Stimulated activated CD8-positive, alpha-beta memory T cell treated with anti-CD3 and anti-CD28 coated beads, Interleukin-4, amount 100 ng/mL, for 48 hours (primary cell): ENCODE results near the gene SSC4D.

Experiments
- DNase-seq: peaks from one replicate; pipeline ENCODE4 v3.0.0-alpha.2; 2020

SSC4D gene

DNA sequence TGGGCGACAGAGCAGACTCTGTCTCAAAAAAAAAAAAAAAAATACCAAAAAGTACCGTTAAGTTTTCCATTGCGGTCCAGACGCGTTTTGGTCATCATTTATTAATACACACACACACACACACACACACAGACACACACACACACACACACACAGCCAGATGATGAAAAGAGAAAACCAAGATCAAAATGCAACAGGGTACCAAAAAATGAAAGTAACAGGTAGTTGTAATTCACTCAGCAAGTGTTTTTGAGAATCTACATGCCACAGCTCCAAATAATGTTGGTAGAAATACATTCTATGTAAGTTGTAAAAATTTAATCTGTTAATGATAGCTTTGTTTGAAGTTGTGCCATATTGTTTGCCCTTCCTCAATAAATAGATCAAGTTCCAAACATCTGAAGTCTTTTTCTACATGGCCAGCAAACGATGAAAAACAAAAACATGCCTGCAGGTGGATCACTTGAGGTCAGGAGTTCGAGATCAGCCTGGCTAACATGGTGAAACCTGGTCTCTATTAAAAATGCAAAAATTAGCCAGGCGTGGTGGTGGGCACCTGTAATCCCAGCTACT is 60.1 kb downstream of the SSC4D start:
- no peak for DNase-seq

DNA sequence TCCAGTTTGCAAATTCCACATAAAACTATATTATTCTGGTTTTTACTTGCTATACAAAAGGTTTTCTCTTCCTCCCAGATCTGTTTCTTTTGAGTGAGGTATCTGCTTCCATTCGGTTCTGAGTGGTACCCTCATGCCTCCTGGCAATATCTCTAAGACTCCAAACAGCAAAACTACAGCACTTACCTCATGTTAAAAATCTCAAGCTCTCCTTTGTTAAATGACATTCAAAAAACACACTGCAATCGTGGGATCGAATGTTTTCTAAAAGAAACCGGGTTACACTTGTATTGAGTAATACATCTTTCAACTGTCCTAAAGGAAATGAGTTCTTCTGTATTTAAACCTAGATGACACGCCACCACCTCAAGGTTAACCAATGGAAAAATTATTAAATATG is 61.8 kb downstream of the SSC4D start:
- no peak for DNase-seq

DNA sequence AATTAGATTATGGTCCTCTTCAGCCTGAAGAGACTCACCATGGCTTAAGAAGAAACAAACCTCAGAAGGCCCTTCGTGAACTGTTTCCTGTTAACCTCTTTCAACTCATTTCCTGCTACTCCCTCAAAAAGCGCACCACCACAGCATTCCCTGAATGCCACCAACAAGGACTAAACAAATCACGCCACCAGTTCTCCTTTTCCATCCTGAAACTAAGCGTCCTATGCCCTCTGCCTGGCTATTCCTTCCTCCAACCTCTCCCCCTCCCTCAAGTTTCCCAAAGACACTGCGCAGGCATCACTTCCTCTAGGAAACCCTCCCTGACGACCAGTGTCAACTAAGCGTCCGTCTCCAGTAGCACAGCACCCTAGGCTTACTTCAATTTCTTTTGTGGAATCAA is 62.7 kb downstream of the SSC4D start:
- DNase-seq = no peak

DNA sequence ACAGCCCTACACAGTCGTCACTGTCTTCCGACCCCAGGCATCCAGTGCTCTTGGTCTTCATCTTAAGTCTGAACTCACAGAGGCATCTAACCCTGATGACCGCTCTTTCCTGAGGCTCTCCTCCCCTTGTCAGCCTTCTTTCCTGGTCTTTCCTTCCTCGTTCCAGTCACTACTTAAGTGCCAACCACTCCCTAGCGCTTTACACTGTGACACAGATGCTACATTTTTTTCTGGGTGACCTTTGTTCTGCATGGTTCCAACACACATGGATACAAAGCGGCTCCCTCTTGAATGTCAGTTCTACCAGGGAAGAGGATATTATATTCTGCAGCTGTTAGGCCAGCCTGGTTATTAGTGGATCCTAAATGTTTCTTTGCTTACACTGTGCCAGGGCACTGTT is 63.4 kb downstream of the SSC4D start:
- DNase-seq = no peak

DNA sequence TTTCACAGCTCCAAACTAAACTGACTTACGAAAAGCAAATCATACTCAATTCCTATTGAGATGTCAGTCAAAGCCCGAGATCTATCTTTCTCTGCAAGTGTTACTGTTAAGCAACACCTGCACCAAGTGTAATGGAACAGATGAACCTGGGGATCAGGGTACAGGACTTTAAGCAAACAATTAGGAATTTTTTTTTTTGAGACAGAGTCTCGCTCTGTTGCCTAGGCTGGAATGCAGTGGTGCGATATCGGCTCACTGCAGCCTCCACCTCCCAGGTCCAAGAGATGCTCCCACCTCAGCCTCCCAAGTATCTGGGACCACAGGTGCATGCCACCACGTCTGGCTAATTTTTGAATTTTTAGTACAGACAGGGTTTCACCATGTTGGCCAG is 65.6 kb downstream of the SSC4D start:
- DNase-seq = no peak

DNA sequence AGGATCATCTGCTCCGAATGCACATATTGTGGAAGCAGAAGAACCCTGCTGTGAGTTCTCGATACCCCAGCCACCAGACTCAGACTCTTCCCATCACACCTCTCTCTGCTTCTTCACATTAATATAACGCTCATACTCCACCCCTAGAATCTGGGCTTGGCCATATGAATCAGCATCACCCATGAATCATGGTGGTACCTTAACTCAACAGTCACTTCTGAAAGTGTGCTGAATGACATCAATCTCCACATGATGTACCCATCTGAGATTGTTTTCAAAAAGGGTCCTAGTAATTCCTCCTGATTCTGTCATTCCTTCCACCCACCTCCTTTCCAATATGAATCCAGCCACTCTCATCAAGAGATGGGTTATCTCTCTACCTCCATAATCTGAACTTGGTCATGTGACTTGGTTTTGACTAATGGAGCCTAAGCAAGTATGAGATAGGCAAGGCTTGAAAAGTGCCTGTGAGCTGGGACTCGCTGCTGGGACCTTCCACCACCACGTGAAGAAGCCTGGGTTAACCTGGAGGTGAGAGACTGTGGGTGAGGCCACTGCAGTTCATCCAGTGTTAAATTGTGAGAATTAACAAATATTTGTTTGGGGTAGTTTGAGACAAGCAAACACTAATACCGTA is 66.1 kb downstream of the SSC4D start:
- no peak for DNase-seq

DNA sequence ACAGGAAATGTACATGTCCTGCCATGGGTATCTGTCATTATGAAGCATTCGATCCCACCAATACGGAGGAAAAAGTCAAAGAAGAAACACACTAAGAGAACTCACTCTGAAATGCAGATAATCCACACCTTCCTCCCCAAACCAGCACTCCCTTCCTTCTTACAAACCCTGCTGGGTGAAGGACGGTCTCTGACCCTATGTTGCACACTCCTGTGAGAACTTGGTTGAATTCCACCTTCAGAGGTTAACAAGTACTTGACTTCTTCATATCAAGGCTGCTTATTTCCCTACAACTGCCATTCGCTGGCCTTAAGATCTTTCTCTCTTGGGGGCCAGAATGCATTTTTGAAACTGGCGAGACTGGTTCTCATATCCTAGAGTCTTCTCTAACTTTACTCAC is 67.3 kb downstream of the SSC4D start:
- DNase-seq = no peak

DNA sequence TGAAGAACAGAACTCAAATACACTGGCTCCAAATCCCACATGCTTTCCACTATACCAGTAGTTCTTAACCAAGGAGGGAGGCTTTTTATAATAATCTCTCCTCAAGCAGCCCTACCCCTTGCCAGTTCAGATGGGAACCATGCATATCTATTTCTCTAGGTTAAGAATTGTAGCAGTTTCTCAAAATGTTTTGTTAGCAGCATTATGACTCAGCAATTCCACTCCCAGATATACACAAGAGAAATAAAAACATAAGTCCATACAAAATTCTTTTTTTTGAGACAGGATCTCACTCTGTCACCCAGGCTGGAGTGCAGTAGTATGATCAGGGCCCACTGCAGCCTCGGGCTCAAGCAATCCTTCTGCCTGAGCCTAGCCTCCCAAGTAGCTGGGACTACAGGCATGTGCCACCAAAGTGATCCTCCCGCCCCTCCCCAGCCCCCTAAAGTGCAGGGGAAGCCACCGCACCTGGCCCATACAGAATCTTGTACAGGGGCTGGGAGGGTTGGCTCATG is 68.8 kb downstream of the SSC4D start:
- no peak for DNase-seq
